NCI-H128 (cell line): ENCODE results near the gene SLC28A3.

Experiments
- DNase-seq: peaks from one replicate; lab custom pipeline; 2025; ENCODE audit not compliant: unreplicated experiment; lab: John Stamatoyannopoulos, UW

The SLC28A3 gene

GRCh38 chr9:84300271-84300670 lies 40.3 kb downstream of the SLC28A3 start:
- no peak for DNase-seq

GRCh38 chr9:84297162-84297821 lies 43.3 kb downstream of the SLC28A3 start:
- no peak for DNase-seq

GRCh38 chr9:84296146-84296843 lies 44.3 kb downstream of the SLC28A3 start:
- no peak for DNase-seq

- DNase-seq: no peak
Measured at GRCh38 chr9:84294241-84294950, 46.2 kb downstream of the SLC28A3 start.

- no peak for DNase-seq
Measured at GRCh38 chr9:84293001-84293798, 47.4 kb downstream of the SLC28A3 start.

- DNase-seq: no peak
Measured at GRCh38 chr9:84285381-84285780, 55.2 kb downstream of the SLC28A3 start.

GRCh38 chr9:84283946-84284345 lies 56.6 kb downstream of the SLC28A3 start:
- DNase-seq: no peak

- DNase-seq: no peak
Measured at GRCh38 chr9:84278130-84278529, 62.4 kb downstream of the SLC28A3 start.

GRCh38 chr9:84277646-84278045 lies 62.9 kb downstream of the SLC28A3 start:
- DNase-seq: no peak

GRCh38 chr9:84276741-84277140 lies 63.8 kb downstream of the SLC28A3 start:
- DNase-seq: no peak

GRCh38 chr9:84271921-84272556 lies 68.5 kb downstream of the SLC28A3 start:
- no peak for DNase-seq

- DNase-seq: peak; percentile 49
Measured at GRCh38 chr9:84271531-84271900, 69.0 kb downstream of the SLC28A3 start.

GRCh38 chr9:84270847-84271530 lies 69.6 kb downstream of the SLC28A3 start:
- DNase-seq: no peak

GRCh38 chr9:84266087-84266561 lies 74.4 kb downstream of the SLC28A3 start:
- DNase-seq: peak; percentile 43

GRCh38 chr9:84264307-84265029 lies 76.1 kb downstream of the SLC28A3 start:
- DNase-seq: no peak

- DNase-seq: peak; percentile 84
Measured at GRCh38 chr9:84261070-84261746, 79.3 kb downstream of the SLC28A3 start.

GRCh38 chr9:84258371-84258770 lies 82.2 kb downstream of the SLC28A3 start:
- DNase-seq: no peak

- no peak for DNase-seq
Measured at GRCh38 chr9:84255696-84256095, 84.9 kb downstream of the SLC28A3 start.

- DNase-seq: no peak
Measured at GRCh38 chr9:84254972-84255371, 85.6 kb downstream of the SLC28A3 start.
